GM12801 (cell line): ENCODE data around the gene TMEM63A.

Experiments used
- TF ChIP-seq, protein P1 (sequence below): IDR thresholded peaks from one replicate; pipeline ENCODE4 v1.5.1; 2011; ENCODE audit warnings: control low read depth; ENCODE audit not compliant: insufficient read length; ENCODE audit errors: extremely low read depth

TMEM63A gene

DNA sequence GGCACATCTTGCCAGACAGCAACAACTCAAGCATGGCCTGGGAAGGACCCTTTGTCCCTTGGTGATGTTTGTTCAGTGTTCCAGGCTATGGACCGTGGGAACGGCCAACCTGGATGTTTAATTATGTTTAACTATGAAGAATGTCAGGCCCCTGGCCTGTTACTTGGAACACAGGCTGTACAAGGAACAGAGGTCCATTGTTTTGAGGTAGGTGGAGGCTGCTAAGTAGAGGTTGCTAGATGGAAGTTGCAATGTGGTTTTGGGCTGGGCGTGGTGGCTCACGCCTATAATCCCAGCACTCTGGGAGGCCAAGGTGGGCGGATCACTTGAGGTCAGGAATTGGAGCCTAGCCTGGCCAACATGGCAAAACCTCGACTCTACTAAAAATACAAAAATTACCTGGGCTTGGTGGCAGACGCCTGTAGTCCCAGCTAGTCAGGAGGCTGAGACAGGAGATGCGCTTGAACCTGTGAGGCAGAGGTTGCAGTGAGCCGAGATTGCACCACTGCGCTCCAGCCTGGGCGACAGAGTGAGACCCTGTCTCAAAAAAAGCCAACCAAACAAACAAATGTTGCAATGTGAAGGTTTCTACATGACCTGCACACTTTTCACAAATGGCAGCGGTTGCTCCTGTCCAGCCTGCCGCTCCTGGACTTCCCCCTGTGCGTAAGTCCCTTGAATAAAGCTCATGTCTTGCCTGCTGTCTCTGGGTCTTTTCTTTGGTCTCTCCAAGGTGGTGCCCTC lies 9.2 kb upstream of the TMEM63A start:
- TF ChIP-seq, protein P1, sequence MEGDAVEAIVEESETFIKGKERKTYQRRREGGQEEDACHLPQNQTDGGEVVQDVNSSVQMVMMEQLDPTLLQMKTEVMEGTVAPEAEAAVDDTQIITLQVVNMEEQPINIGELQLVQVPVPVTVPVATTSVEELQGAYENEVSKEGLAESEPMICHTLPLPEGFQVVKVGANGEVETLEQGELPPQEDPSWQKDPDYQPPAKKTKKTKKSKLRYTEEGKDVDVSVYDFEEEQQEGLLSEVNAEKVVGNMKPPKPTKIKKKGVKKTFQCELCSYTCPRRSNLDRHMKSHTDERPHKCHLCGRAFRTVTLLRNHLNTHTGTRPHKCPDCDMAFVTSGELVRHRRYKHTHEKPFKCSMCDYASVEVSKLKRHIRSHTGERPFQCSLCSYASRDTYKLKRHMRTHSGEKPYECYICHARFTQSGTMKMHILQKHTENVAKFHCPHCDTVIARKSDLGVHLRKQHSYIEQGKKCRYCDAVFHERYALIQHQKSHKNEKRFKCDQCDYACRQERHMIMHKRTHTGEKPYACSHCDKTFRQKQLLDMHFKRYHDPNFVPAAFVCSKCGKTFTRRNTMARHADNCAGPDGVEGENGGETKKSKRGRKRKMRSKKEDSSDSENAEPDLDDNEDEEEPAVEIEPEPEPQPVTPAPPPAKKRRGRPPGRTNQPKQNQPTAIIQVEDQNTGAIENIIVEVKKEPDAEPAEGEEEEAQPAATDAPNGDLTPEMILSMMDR: no peak

GRCh38 chr1:225890346-225891228 lies 8.4 kb upstream of the TMEM63A start:
- TF ChIP-seq, protein P1: no peak

GRCh38 chr1:225889743-225890142 lies 7.6 kb upstream of the TMEM63A start:
- TF ChIP-seq, protein P1: no peak

DNA sequence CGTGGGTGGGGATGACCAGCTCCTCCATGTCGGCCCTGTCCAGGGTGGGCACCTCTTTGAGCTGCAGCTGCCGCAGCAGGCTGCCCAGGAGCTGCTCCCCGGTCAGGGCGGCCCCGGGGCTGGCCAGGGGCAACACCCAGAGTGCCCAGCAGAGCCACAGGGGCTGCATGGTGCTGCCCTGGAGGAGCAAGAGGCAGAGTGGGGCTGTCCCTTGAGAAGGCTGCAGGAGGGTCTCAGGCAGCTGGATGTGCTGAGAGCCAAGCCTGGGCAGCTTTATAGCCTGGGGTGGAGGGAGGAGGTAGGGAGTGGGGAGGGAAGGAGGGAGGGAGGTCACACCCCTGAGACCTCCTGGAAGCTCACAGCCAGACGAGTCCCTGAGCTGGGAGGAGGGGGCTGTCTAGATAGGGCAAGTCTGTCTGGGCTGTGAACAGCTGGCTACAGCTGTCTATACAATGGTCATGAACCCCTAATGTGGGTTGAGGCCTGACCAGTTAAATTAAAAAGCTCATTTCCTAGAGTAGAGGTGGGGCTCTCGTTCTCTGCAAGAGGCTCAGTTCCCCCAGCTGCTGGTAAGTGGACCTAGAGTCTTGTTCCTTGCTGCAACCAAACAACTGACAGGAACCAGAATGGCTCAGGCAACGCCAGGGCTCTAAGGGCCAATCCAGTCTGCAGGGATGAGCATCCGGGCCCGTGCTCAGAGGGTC lies 6.9 kb upstream of the TMEM63A start, which contains the start of gene LEFTY1:
Gene LEFTY1 (minus strand): TSS at position 249 of the 704 bp plus-strand sequence. CDS start 80 bp downstream, at position 169.
- TF ChIP-seq, protein P1: no peak

- TF ChIP-seq, protein P1: no peak
Measured at GRCh38 chr1:225888289-225888897, 6.2 kb upstream of the TMEM63A start.

DNA sequence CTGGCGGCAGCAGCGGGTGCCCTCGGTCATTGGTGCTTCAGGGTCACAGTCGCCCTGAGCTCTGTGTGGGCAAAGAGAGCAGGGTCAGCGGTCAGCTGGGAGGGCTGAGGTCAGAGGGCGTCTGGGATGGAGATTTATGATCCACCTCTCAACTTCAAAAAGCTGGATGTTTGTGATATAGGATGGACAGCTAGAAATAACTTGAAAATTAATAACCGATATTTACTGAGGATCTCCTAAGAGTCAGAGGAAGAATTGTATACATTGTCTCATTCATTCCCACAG lies 4.8 kb upstream of the TMEM63A start:
- TF ChIP-seq, protein P1: no peak
